Bone marrow (tissue), 2 donors: ENCODE data around the gene DCTN2.
"Not testable (repeated sequence)": the region's sequence is repeated elsewhere in the genome, so short reads cannot be mapped to it uniquely, and the experiment has no call there.

Experiments used
- DNase-seq, 2 donors: peaks; one replicate each; lab custom pipeline; 2025; lab: John Stamatoyannopoulos, UW

DCTN2 gene

DNA sequence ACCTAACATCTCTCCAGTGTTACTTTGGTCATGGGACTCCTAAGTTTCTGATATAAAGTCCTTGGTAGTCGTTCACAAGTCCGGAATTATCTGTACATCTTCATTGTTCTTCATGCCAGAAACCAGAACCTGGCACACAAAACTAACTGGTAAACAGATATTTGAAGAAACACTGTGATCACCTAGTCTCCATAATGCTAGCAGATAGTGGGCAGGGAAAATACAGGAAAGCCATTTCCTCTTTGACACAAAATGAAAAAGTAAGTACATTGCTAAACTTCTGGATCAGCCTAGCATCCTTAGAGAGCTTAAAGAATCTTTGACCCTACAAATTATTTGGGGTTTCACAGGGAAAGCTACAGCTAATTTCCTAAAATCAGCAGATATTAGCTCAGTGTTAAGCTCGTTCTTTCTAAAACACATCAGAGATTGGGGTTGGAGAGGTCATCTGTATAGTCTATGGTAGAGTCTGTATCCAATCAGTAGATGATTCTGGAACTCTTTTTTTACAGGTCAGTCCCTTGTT is 31.5 kb downstream of the DCTN2 start:
- DNase-seq = no peak

DNA sequence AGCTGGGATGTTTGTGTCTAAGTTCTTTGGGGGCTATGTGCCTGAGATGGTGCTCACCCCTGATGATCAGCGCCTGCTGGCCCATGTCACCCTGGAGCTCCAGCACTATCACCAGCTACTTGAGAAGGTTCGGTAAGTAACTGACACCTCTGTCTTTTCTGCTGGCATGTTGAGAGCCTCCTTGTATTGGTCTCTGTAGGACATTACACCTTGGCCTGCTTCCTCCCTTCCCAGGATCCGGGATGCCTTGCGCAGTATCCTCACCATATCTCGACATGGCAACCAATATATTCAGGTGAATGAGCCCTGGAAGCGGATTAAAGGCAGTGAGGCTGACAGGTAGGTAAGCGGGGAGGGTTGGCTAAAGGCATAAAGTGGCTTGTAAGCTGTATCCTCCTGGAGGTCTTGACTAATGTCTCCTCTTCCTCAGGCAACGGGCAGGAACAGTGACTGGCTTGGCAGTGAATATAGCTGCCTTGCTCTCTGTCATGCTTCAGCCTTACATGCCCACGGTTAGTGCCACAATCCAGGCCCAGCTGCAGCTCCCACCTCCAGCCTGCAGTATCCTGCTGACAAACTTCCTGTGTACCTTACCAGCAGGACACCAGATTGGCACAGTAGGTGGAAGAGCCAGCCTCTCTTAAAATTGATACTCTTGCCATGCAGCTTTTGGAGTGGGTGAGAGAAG is 32.1 kb downstream of the DCTN2 start:
- no peak for DNase-seq

DNA sequence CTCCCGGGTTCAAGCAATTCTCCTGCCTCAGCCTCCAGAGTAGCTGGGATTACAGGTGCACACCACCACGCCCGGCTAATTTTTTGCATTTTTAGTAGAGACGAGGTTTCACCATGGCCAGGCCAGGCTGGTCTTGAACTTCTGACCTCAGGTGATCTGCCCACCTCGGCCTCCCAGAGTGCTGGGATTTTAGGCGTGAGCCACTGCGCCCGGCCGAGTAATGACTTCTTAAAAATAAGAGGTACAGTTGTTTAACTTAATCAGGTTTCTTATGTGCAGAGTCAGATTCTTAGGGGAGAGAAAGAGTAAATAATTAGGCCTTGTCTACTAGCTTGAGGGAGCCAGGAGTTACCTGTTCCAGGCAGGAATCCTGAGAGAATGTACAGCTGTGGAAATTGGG is 32.7 kb downstream of the DCTN2 start:
- DNase-seq = not testable (repeated sequence)

DNA sequence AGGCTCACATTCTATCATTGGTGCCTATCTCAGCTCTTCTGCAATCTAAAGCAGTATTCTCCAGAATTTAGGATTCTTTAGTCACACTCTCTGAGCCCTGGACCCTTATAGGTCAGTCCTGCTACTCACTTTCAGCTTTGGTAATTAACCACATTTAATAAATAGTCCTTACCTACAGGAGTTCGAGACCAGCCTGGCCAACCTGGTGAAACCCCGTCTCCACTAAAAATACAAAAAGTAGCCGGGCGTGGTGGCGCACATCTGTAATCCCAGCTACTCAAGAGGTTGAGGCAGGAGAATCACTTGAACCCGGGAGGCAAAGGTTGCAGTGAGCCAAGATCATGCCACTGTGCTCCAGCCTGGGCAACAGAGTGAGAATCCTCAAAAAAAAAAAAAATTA is 33.3 kb downstream of the DCTN2 start:
- not testable (repeated sequence) for DNase-seq

DNA sequence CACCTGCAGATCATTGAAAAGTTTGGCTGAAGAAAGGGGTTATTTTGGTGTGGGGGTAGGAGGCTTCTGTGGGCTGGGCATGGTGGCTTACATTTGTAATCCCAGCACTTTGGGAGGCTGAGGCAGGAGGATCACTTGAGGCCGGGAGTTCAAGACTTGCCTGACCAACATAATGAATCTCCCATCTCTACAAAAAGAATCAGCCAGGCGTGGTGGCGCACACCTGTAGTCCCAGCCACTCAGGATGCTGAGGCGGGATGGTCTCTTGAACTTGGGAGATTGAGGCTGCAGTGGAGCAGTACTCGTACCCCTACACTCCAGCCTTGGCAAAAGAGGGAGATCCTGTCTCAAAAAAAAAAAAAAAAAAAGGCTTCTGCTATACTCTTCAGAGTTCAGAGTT is 33.7 kb downstream of the DCTN2 start:
- DNase-seq = no peak

- DNase-seq = no peak
Observed at GRCh38 chr12:57512665-57513064, 34.3 kb downstream of the DCTN2 start.

- no peak for DNase-seq
Observed at GRCh38 chr12:57511588-57512325, 35.2 kb downstream of the DCTN2 start.

- DNase-seq = no peak
Observed at GRCh38 chr12:57511161-57511560, 35.8 kb downstream of the DCTN2 start.

- DNase-seq = not testable (repeated sequence)
Observed at GRCh38 chr12:57507796-57508195, 39.2 kb downstream of the DCTN2 start.

- not testable (repeated sequence) for DNase-seq
Observed at GRCh38 chr12:57506541-57506940, 40.5 kb downstream of the DCTN2 start.

DNA sequence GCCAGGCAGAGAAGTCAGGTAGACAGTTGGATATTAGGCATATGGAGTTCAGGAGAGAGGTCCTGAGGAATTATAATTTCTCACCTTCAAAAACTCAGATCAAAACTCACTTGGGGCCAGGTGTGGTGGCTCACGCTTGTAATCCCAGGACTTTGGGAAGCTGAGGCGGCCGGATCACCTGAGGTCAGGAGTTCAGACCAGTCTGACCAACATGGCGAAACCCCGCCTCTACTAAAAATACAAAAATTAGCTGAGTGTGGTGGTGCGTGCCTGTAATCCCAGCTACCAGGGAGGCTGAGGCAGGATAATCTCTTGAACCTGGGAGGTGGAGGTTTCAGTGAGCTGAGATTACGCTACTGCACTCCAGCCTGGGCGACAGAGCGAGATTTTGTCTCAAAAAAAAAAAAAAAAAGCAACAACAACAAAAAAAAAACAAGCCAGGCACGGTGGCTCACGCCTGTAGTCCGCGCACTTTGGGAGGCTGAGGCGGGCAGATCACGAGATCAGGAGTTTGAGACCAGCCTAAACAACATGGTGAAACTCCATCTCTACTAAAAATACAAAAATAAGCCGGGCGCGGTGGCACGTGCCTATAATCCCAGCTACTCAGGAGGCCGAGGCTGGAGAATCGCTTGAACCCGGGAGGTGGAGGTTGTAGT is 44.6 kb downstream of the DCTN2 start:
- not testable (repeated sequence) for DNase-seq

- DNase-seq = no peak
Observed at GRCh38 chr12:57500213-57500612, 46.8 kb downstream of the DCTN2 start.

DNA sequence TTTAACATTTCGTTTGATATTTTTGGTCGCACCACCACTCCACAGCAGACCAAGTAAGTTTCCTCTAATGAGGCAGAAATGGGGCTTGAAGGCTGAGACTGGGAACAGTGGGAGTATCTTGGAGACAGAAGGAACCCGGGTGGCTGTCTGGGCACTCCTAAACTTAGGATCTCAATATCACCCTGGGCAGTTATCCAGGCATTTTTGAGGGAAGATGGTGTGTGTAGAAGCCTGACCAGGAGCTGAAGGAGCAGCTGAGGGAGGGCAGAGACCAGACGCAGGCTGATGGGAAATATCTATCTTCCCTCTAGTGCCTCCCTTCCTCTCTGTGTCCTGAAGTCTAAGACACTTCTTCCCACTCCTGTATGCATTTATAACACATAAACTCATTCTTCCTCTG is 48.4 kb downstream of the DCTN2 start:
- DNase-seq = no peak

DNA sequence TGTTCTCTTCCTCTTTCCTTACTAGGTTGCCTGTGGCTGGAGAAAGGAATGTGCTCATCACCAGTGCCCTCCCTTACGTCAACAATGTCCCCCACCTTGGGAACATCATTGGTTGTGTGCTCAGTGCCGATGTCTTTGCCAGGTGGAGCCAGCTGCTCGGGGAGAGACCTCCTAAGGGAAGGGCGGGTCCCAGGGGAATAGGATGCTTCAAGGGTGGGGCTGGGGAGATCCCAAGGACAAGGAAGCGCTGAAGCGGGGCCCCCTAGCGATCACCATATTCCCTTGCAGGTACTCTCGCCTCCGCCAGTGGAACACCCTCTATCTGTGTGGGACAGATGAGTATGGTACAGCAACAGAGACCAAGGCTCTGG is 48.9 kb downstream of the DCTN2 start:
- no peak for DNase-seq

- DNase-seq = no peak
Observed at GRCh38 chr12:57497223-57498131, 49.5 kb downstream of the DCTN2 start.

GRCh38 chr12:57496822-57497221 is 50.2 kb downstream of the DCTN2 start:
- no peak for DNase-seq

DNA sequence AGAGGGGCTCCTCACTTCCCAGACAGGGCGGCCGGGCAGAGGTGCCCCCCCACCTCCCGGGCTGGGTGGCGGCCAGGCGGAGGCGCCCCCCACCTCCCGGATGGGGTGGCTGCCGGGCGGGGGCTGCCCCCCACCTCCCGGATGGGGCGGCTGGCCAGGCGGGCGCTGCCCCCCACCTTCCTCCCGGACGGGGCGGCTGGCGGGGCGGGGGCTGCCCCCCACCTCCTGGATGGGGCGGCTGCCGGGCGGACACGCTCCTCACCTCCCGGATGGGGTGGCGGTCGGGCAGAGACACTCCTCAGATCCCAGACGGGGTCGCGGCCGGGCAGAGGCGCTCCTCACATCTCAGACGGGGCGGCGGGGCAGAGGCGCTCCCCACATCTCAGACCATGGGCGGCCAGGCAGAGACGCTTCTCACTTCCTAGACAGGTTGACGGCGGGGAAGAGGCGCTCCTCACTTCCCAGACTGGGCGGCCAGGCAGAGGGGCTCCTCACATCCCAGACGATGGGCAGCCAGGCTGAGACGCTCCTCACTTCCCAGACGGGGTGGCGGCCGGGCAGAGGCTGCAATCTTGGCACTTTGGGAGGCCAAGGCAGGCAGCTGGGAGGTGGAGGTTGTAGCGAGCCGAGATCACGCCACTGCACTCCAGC is 51.8 kb downstream of the DCTN2 start:
- not testable (repeated sequence) for DNase-seq

DNA sequence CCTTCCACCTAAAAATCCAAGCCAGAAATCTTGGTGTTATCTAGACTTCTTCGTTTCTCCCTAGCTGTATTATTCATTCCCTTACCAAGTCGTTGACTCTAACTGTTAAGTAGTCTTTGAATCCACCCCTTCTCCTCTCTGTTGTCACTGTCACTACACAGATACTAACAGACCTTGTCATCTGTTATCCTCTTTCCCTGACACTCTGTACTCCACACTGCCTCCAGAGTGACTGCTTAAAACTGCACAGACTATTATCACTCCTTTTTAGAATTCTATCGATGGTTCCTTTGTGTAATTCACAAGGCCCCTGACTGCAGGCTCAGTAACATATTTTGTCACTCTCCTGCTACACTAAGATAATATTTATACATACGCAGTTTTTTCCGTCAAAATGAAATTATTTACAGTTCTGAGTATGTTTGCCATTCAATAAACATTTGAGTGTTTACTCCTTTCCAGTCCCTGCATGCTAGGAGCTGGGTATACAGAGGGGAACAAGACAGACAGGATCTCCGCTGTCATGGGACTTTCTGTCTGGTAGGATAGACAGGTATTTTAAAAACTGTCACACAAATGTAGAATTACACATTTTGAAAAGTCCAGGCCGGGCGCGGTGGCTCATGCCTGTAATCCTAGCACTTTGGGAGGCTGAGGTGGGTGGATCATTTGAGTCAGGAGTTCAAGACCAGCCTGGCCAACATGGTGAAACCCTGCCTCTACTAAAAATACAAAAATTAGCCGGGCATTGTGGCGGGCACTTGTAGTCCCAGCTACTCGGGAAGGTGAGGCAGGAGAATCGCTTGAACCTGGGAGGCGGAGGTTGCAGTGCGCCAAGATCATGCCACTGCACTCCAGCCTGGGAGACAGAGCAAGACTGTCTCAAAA is 55.4 kb downstream of the DCTN2 start:
- no peak for DNase-seq

- no peak for DNase-seq
Observed at GRCh38 chr12:57490126-57490525, 56.9 kb downstream of the DCTN2 start.

GRCh38 chr12:57489157-57489641 is 57.8 kb downstream of the DCTN2 start:
- no peak for DNase-seq
